Thyroid gland (tissue), 4 donors: ENCODE results near the gene SF3B1. TPM values are rescaled to one million over a fixed set of nuclear protein-coding genes. Genes with fewer than 3 reads are reported as not detected.

Source experiments
- DNase-seq, 2 donors: peaks; one replicate each; pipeline ENCODE4 v3.0.0-alpha.2; 2019
- H3K27ac ChIP-seq, 3 donors: fragments of 200-600 bp; sonication (generic); 1 replicate in 2 of 3; 2 replicates in 1 of 3; pipeline ENCODE4 v1.5.1; 2016 to 2019; ENCODE audit warnings: mild to moderate bottlenecking in 1 of 3, moderate library complexity in 1 of 3
- H3K27me3 ChIP-seq: fragments of 200-600 bp; sonication (generic); one replicate; pipeline ENCODE4 v1.5.1; 2019
- H3K36me3 ChIP-seq, 2 donors: fragments of 200-600 bp; sonication (generic); one replicate each; pipeline ENCODE4 v1.5.1; 2016 to 2019
- H3K4me1 ChIP-seq, 2 donors: fragments of 200-600 bp; sonication (generic); one replicate each; pipeline ENCODE4 v1.5.1; 2017 to 2019
- H3K4me3 ChIP-seq, 3 donors: fragments of 200-600 bp; sonication (generic); replicated peaks in 1 of 3; 1 replicate in 2 of 3; 2 replicates in 1 of 3; pipeline ENCODE4 v1.5.1; 2016; ENCODE audit warnings: mild to moderate bottlenecking in 1 of 3
- H3K9me3 ChIP-seq: fragments of 200-600 bp; sonication (generic); one replicate; pipeline ENCODE4 v1.5.1; 2017
- CTCF ChIP-seq, 6 experiments: fragments of 200-600 bp in 3 of 6; fragments of 450-650 bp in 3 of 6; sonication (generic) in 3 of 6; IDR thresholded peaks; one replicate each; pipeline ENCODE4 v1.5.1; 2016 to 2019; ENCODE audit warnings: antibody characterized with exemption in 6 of 6, mild to moderate bottlenecking in 2 of 6, inconsistent platforms in 1 of 6, moderate library complexity in 1 of 6
- POLR2A ChIP-seq, 2 donors: fragments of 450-650 bp; IDR thresholded peaks; one replicate each; pipeline ENCODE4 v1.6.1; 2017; ENCODE audit warnings: antibody characterized with exemption in 2 of 2, mild to moderate bottlenecking in 2 of 2, moderate library complexity in 1 of 2
- WGBS, 2 donors: methylation state at CpG; one replicate each; pipeline ENCODE4 v1.1.5; 2017; 5-methylcytosine and 5-hydroxymethylcytosine counted together
- intact Hi-C: fragments of 100-400 bp; cut with DNase I; formaldehyde crosslinking; loops from one replicate; pipeline ENCODE4 v1.15.1; 2023
- total RNA-seq, 4 donors: library from RNA; depleted of rRNA; stranded (reverse); fragments of >200 nt; gene quantifications; one replicate each; pipeline ENCODE4 v1.2.3, GENCODE V29; 2016

The SF3B1 gene
- total RNA-seq, 4 donors from 2014 or later = 297 to 948 (median 607) TPM

DNA sequence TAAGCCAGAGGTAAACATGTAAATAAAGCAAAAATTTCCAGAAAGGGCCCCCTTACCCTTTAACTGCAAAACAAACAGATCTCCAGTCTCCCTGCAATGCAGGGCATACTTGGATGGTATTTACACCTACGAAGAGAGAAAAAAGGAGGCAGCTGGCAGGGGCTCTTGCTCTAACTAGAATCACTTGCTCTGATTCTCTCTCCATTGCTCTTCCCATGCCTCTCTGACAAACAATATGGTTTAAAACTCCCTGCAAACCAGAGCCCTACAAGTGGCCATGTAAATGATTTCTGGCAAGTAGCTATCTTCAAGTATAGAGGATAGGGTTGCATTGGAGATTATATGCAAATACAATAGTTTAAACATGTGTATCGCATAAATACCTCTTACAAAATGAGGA, 35.9 kb downstream of the SF3B1 start:
- H3K9me3 ChIP-seq = no peaks in the 10 kb centered on the region
- H3K27me3 ChIP-seq = no peaks in the 10 kb centered on the region
- no peak overlapping the region for H3K4me3 ChIP-seq
- TF ChIP-seq CTCF (IDR thresholded peaks at IDR 0.05) (no peak), POLR2A (IDR thresholded peaks at IDR 0.05) (no peak)
- DNase-seq = no peak
- no peaks in the 10 kb centered on the region for H3K4me1 ChIP-seq
- no peak overlapping the region for H3K27ac ChIP-seq
- H3K36me3 ChIP-seq = peaks cover 90 to 98% of the 10 kb centered on the region in 2 donors
- 91 to 95% methylated on average over 2 of the region's 2 CpGs for WGBS, 2 donors
- intact Hi-C loops = no loop called here

DNA sequence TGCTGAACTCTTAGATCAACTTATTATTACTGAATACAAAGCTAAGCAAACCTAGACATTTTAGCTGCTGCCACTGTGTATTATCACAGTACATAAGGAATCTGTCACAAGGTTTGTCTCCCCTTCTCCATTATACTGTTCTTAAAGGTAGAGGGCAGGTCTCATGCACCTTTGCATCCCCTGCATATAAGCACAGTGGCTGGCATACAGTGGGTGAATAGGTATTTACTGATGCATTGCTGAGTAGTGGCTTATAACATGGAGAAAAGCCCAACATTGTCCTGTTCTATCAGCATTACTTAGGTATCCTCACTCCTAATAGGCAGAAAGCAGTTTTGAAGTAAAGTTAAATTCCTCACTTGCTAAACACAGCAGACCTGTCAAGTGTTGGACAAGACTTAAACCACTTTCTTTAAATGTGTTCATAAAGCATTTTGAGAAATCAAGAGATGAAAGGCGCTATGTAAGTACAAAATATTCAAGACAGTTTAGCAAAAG, 43.6 kb downstream of the SF3B1 start:
- H3K27ac ChIP-seq = no peak overlapping the region
- TF ChIP-seq POLR2A (IDR thresholded peaks at IDR 0.05) (no peak), CTCF (IDR thresholded peaks at IDR 0.05) (no peak)
- no peaks in the 10 kb centered on the region for H3K4me1 ChIP-seq
- 98 to 100% methylated on average over 1 of the region's 1 CpG for WGBS, 2 donors
- peaks cover 36 to 49% of the 10 kb centered on the region in 2 donors for H3K36me3 ChIP-seq
- no peak overlapping the region for H3K4me3 ChIP-seq
- intact Hi-C loops = no loop called here
- H3K27me3 ChIP-seq = no peaks in the 10 kb centered on the region
- H3K9me3 ChIP-seq = no peaks in the 10 kb centered on the region
- no peak for DNase-seq

GRCh38 chr2:197388866-197389587, 45.8 kb downstream of the SF3B1 start:
- Histone ChIP-seq H3K27ac (no peak overlapping the region), H3K9me3 (no peaks in the 10 kb centered on the region), H3K4me3 (no peak overlapping the region), H3K36me3 (peaks cover 22 to 26% of the 10 kb centered on the region in 2 donors), H3K4me1 (no peaks in the 10 kb centered on the region), H3K27me3 (no peaks in the 10 kb centered on the region)
- WGBS, 2 donors = 92 to 97% methylated on average over 5 of the region's 5 CpGs
- no peak for DNase-seq
- intact Hi-C loops = no loop called here
- TF ChIP-seq POLR2A (IDR thresholded peaks at IDR 0.05) (no peak), CTCF (IDR thresholded peaks at IDR 0.05) (no peak)

- no peak overlapping the region for H3K4me3 ChIP-seq
- no peaks in the 10 kb centered on the region for H3K4me1 ChIP-seq
- no peak overlapping the region for H3K27ac ChIP-seq
- TF ChIP-seq POLR2A (IDR thresholded peaks at IDR 0.05) (no peak), CTCF (IDR thresholded peaks at IDR 0.05) (no peak)
- no peaks in the 10 kb centered on the region for H3K27me3 ChIP-seq
- no peak for DNase-seq
- intact Hi-C loops = no loop called here
- WGBS, 2 donors = 91 to 96% methylated on average over 8 of the region's 8 CpGs
- H3K36me3 ChIP-seq = peaks cover 11 to 13% of the 10 kb centered on the region in 2 donors
- no peaks in the 10 kb centered on the region for H3K9me3 ChIP-seq
These were observed 47.6 kb downstream of the SF3B1 start for GRCh38 chr2:197387179-197387578.

- DNase-seq = no peak
- no peak overlapping the region for H3K27ac ChIP-seq
- TF ChIP-seq POLR2A (IDR thresholded peaks at IDR 0.05) (no peak), CTCF (IDR thresholded peaks at IDR 0.05) (no peak)
- WGBS, 2 donors = 81 to 87% methylated on average over 2 of the region's 2 CpGs
- H3K4me1 ChIP-seq = no peaks in the 10 kb centered on the region
- no peak overlapping the region for H3K4me3 ChIP-seq
- H3K9me3 ChIP-seq = no peaks in the 10 kb centered on the region
- H3K36me3 ChIP-seq = peaks cover 2 to 4% of the 10 kb centered on the region in 2 donors
- intact Hi-C loops = no loop called here
- no peaks in the 10 kb centered on the region for H3K27me3 ChIP-seq
These were observed 48.6 kb downstream of the SF3B1 start for GRCh38 chr2:197386242-197386641.
